Astrocyte (in vitro differentiated cells and primary cell): Measurements from ENCODE around the gene YAF2.

Source experiments
- EZH2 ChIP-seq: IDR thresholded peaks from 2 replicates; pipeline ENCODE4 v1.6.1; 2012; ENCODE audit warnings: mild to moderate bottlenecking, low read length, inconsistent platforms; ENCODE audit not compliant: insufficient read depth
- TF ChIP-seq, protein P1 (sequence below): IDR thresholded peaks from 2 replicates; pipeline ENCODE4 v1.5.1; 2011; ENCODE audit warnings: low read depth, mild to moderate bottlenecking, inconsistent platforms, low read length, moderate library complexity; ENCODE audit not compliant: insufficient read depth

DNA sequence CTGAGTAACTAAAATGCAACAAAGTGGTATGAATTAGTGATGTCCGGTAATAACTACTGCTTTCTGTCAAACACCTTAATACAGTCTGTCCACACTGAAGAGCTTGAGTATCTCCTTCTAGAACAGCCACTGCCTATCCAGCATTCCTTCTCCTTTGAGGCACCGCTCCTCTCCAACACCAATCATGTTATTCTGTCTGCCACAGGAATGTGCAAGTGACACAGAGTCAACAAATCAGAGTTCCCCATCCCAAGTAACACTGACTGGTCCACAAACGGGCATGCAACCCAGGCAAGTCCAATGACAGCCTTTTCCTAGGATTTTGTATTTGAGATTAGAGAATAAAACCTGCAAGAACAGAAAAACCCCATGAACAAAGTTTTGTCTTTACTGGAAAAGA is 97.1 kb downstream of the YAF2 start:
- TF ChIP-seq, protein P1, sequence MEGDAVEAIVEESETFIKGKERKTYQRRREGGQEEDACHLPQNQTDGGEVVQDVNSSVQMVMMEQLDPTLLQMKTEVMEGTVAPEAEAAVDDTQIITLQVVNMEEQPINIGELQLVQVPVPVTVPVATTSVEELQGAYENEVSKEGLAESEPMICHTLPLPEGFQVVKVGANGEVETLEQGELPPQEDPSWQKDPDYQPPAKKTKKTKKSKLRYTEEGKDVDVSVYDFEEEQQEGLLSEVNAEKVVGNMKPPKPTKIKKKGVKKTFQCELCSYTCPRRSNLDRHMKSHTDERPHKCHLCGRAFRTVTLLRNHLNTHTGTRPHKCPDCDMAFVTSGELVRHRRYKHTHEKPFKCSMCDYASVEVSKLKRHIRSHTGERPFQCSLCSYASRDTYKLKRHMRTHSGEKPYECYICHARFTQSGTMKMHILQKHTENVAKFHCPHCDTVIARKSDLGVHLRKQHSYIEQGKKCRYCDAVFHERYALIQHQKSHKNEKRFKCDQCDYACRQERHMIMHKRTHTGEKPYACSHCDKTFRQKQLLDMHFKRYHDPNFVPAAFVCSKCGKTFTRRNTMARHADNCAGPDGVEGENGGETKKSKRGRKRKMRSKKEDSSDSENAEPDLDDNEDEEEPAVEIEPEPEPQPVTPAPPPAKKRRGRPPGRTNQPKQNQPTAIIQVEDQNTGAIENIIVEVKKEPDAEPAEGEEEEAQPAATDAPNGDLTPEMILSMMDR: no peak
- TF ChIP-seq EZH2: no peak
